ENCODE results near the gene IGLL1. TPM values are rescaled to one million over a fixed set of nuclear protein-coding genes. Genes with fewer than 3 reads are reported as not detected.
A peak's percentile ranks its signal among the peaks of the same experiment; 100 is the strongest.
"Not testable (repeated sequence)": the region's sequence is repeated elsewhere in the genome, so short reads cannot be mapped to it uniquely, and the experiment has no call there.

The IGLL1 gene
- total and polyA plus RNA-seq, 2 experiments from 2014 or later, result not detected

DNA sequence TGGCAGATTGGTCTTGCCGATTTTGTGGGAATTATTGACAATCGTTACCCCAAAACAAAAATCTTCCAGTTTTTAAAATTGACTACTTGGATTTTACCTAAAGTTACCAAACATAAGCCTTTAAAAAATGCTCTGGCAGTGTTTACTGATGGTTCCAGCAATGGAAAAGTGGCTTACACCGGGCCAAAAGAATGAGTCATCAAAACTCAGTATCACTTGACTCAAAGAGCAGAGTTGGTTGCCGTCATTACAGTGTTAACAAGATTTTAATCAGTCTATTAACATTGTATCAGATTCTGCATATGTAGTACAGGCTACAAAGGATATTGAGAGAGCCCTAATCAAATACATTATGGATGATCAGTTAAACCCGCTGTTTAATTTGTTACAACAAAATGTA, 37.2 kb downstream of the IGLL1 start:
- Histone ChIP-seq H2AFZ (no peak overlapping the region), H4K20me1 (ENCODE audit: insufficient read depth, poor library complexity, severe bottlenecking) (no peaks in the 10 kb centered on the region), H3K79me2 (no peaks in the 10 kb centered on the region), H3K4me1 (ENCODE audit: insufficient read depth) (peaks cover 27% of the 10 kb centered on the region), H3K27me3 (no peaks in the 10 kb centered on the region), H3K36me3 (replicated peaks; ENCODE audit: insufficient read depth, low read depth) (no peaks in the 10 kb centered on the region), H3K27ac (peak overlapping the region; percentile 13), H3K4me3 (no peak overlapping the region), H3K4me2 (no peak overlapping the region), H3K9me2 (replicated peaks; ENCODE audit: insufficient read depth) (no peaks in the 10 kb centered on the region), H3K9me3 (ENCODE audit: low read depth) (no peaks in the 10 kb centered on the region)
- no peak for DNase-seq (ENCODE audit: low spot score)
- WGBS (ENCODE audit: low lambda C conversion rate, missing lambda C conversion rate), result 53% methylated on average over 5 of the region's 5 CpGs
- TF ChIP-seq EZH2 (IDR thresholded peaks at IDR 0.05; ENCODE audit: borderline replicate concordance) (no peak), EZH2phosphoT487 (IDR thresholded peaks at IDR 0.05; ENCODE audit: low read depth, severe bottlenecking, unreplicated experiment) (no peak)
- TF ChIP-seq, protein P1, sequence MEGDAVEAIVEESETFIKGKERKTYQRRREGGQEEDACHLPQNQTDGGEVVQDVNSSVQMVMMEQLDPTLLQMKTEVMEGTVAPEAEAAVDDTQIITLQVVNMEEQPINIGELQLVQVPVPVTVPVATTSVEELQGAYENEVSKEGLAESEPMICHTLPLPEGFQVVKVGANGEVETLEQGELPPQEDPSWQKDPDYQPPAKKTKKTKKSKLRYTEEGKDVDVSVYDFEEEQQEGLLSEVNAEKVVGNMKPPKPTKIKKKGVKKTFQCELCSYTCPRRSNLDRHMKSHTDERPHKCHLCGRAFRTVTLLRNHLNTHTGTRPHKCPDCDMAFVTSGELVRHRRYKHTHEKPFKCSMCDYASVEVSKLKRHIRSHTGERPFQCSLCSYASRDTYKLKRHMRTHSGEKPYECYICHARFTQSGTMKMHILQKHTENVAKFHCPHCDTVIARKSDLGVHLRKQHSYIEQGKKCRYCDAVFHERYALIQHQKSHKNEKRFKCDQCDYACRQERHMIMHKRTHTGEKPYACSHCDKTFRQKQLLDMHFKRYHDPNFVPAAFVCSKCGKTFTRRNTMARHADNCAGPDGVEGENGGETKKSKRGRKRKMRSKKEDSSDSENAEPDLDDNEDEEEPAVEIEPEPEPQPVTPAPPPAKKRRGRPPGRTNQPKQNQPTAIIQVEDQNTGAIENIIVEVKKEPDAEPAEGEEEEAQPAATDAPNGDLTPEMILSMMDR (IDR thresholded peaks at IDR 0.05; ENCODE audit: poor library complexity), result no peak

DNA sequence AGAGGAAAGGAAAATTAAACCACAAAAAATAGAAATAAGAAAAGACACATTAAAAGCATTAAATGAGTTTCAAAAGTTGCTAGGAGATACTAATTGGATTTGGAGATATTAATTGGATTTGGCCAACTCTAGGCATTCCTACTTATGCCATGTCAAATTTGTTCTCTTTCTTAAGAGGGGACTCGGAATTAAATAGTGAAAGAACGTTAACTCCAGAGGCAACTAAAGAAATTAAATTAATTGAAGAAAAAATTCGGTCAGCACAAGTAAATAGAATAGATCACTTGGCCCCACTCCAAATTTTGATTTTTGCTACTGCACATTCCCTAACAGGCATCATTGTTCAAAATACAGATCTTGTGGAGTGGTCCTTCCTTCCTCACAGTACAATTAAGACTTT, 37.7 kb downstream of the IGLL1 start:
- not testable (repeated sequence) for H3K4me3 ChIP-seq; DNase-seq (ENCODE audit: low spot score); H3K9me2 ChIP-seq (replicated peaks; ENCODE audit: insufficient read depth); H3K27me3 ChIP-seq; H3K79me2 ChIP-seq; H3K36me3 ChIP-seq (replicated peaks; ENCODE audit: insufficient read depth, low read depth); H3K27ac ChIP-seq; H2AFZ ChIP-seq; H4K20me1 ChIP-seq (ENCODE audit: insufficient read depth, poor library complexity, severe bottlenecking); H3K4me2 ChIP-seq; H3K9me3 ChIP-seq (ENCODE audit: low read depth)
- peaks cover 32% of the 10 kb centered on the region for H3K4me1 ChIP-seq (ENCODE audit: insufficient read depth)
- 76% methylated on average over 3 of the region's 3 CpGs for WGBS (ENCODE audit: low lambda C conversion rate, missing lambda C conversion rate)

DNA sequence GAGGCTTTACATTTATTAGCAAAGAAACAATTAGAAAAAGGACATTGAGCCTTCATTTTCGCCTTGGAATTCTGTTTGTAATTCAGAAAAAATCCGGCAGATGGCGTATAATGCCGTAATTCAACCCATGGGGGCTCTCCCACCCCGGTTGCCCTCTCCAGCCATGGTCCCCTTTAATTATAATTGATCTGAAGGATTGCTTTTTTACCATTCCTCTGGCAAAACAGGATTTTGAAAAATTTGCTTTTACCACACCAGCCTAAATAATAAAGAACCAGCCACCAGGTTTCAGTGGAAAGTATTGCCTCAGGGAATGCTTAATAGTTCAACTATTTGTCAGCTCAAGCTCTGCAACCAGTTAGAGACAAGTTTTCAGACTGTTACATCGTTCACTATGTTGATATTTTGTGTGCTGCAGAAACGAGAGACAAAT, 38.2 kb downstream of the IGLL1 start:
- not testable (repeated sequence) for DNase-seq (ENCODE audit: low spot score)
- 11% methylated on average over 7 of the region's 7 CpGs for WGBS (ENCODE audit: low lambda C conversion rate, missing lambda C conversion rate)

DNA sequence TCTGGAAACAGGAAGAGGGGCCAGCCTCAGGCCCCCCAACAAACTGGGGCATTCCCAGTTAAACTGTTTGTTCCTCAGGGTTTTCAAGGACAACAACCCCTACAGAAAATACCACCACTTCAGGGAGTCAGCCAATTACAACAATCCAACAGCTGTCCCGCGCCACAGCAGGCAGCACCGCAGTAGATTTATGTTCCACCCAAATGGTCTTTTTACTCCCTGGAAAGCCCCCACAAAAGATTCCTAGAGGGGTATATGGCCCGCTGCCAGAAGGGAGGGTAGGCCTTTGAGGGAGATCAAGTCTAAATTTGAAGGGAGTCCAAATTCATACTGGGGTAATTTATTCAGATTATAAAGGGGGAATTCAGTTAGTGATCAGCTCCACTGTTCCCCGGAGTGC, 39.3 kb downstream of the IGLL1 start:
- peaks cover 46% of the 10 kb centered on the region for H3K4me1 ChIP-seq (ENCODE audit: insufficient read depth)
- WGBS (ENCODE audit: low lambda C conversion rate, missing lambda C conversion rate), result 89% methylated on average over 5 of the region's 5 CpGs
- not testable (repeated sequence) for H3K4me3 ChIP-seq; H3K9me3 ChIP-seq (ENCODE audit: low read depth); H3K36me3 ChIP-seq (replicated peaks; ENCODE audit: insufficient read depth, low read depth); H3K9me2 ChIP-seq (replicated peaks; ENCODE audit: insufficient read depth); H3K27me3 ChIP-seq; H3K79me2 ChIP-seq; H3K27ac ChIP-seq; H4K20me1 ChIP-seq (ENCODE audit: insufficient read depth, poor library complexity, severe bottlenecking); DNase-seq (ENCODE audit: low spot score); H3K4me2 ChIP-seq; H2AFZ ChIP-seq

More for the DNA sequence above, 38.2 kb downstream of the IGLL1 start:
- H3K9me2 ChIP-seq (replicated peaks; ENCODE audit: insufficient read depth); H3K36me3 ChIP-seq (replicated peaks; ENCODE audit: insufficient read depth, low read depth); H3K27me3 ChIP-seq; H3K79me2 ChIP-seq; H3K27ac ChIP-seq; H3K9me3 ChIP-seq (ENCODE audit: low read depth); H2AFZ ChIP-seq; H3K4me2 ChIP-seq; H4K20me1 ChIP-seq (ENCODE audit: insufficient read depth, poor library complexity, severe bottlenecking); H3K4me3 ChIP-seq: not testable (repeated sequence)
- TF ChIP-seq, protein P1 (IDR thresholded peaks at IDR 0.05; ENCODE audit: poor library complexity), result peak; percentile 67
- peaks cover 38% of the 10 kb centered on the region for H3K4me1 ChIP-seq (ENCODE audit: insufficient read depth)

DNA sequence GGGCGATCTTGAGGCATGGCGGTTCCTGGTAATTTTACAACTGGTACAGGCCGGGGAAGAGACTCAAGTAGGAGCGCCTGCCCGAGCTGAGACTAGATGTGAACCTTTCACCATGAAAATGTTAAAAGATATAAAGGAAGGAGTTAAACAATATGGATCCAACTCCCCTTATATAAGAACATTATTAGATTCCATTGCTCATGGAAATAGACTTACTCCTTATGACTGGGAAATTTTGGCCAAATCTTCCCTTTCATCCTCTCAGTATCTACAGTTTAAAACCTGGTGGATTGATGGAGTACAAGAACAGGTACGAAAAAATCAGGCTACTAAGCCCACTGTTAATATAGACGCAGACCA, 40.3 kb downstream of the IGLL1 start:
- H3K79me2 ChIP-seq; H4K20me1 ChIP-seq (ENCODE audit: insufficient read depth, poor library complexity, severe bottlenecking); H3K9me2 ChIP-seq (replicated peaks; ENCODE audit: insufficient read depth); H2AFZ ChIP-seq; DNase-seq (ENCODE audit: low spot score); H3K36me3 ChIP-seq (replicated peaks; ENCODE audit: insufficient read depth, low read depth); H3K27me3 ChIP-seq; H3K9me3 ChIP-seq (ENCODE audit: low read depth); H3K4me2 ChIP-seq; H3K27ac ChIP-seq; H3K4me3 ChIP-seq: not testable (repeated sequence)
- peaks cover 53% of the 10 kb centered on the region for H3K4me1 ChIP-seq (ENCODE audit: insufficient read depth)
- 44% methylated on average over 7 of the region's 7 CpGs for WGBS (ENCODE audit: low lambda C conversion rate, missing lambda C conversion rate)
